Activated CD8-positive, alpha-beta T cell treated with anti-CD3 and anti-CD28 coated beads for 36 hours (primary cell): ENCODE results near the gene CORT. TPM values are rescaled to one million over a fixed set of nuclear protein-coding genes. Genes with fewer than 3 reads are reported as not detected.

Experiments
- ATAC-seq: fragments of 200-7000 bp; cut with Tn5 transposase; one replicate; pipeline ENCODE4 v1.10.0; 2021; ENCODE audit warnings: mild to moderate bottlenecking, moderate library complexity
- CTCF ChIA-PET: fragments of 350-600 bp; sonication (Branson Sonifier 250); formaldehyde crosslinking; loops from one replicate; lab custom pipeline; 2021; ENCODE audit warnings: antibody characterized with exemption; lab: Charles Lee
- POLR2A ChIA-PET: fragments of 350-600 bp; sonication (Branson Sonifier 250); formaldehyde crosslinking; loops from one replicate; lab custom pipeline; 2021; ENCODE audit warnings: antibody characterized with exemption; lab: Charles Lee
- DNase-seq: peaks from one replicate; pipeline ENCODE4 v3.0.0-alpha.2; 2020
- H3K27ac Mint-ChIP-seq: one replicate; pipeline ENCODE4 v1.8.0; 2021; ENCODE audit warnings: mild to moderate bottlenecking, mixed read lengths
- H3K27me3 Mint-ChIP-seq: one replicate; pipeline ENCODE4 v1.8.0; 2021; ENCODE audit warnings: mixed read lengths
- H3K36me3 Mint-ChIP-seq: one replicate; pipeline ENCODE4 v1.8.0; 2021; ENCODE audit warnings: low read depth, mixed read lengths
- H3K4me1 Mint-ChIP-seq: one replicate; pipeline ENCODE4 v1.8.0; 2021; ENCODE audit warnings: low read depth, mixed read lengths
- H3K4me3 Mint-ChIP-seq: one replicate; pipeline ENCODE4 v1.8.0; 2021; ENCODE audit warnings: mild to moderate bottlenecking, moderate library complexity, mixed read lengths
- H3K9me3 Mint-ChIP-seq: one replicate; pipeline ENCODE4 v1.8.0; 2021; ENCODE audit warnings: mixed read lengths
- intact Hi-C: fragments of 100-400 bp; cut with micrococcal nuclease; formaldehyde crosslinking; loops from one replicate; pipeline ENCODE4 v1.10.0; 2022
- total RNA-seq, 2 experiments: library from RNA; stranded (reverse); gene quantifications; one replicate each; pipeline ENCODE4 v1.2.3, GENCODE V29; 2021
- TF ChIP-seq, protein P1 (sequence below): fragments of 200-600 bp; IDR thresholded peaks from one replicate; pipeline ENCODE4 v1.8.0; 2022; ENCODE audit warnings: antibody characterized with exemption, mild to moderate bottlenecking

The CORT gene
- total RNA-seq, 2 experiments from 2014 or later, result 0.34 TPM; not detected in 1

GRCh38 chr1:10444248-10444647 is 5.6 kb upstream of the CORT start:
- TF ChIP-seq, protein P1, sequence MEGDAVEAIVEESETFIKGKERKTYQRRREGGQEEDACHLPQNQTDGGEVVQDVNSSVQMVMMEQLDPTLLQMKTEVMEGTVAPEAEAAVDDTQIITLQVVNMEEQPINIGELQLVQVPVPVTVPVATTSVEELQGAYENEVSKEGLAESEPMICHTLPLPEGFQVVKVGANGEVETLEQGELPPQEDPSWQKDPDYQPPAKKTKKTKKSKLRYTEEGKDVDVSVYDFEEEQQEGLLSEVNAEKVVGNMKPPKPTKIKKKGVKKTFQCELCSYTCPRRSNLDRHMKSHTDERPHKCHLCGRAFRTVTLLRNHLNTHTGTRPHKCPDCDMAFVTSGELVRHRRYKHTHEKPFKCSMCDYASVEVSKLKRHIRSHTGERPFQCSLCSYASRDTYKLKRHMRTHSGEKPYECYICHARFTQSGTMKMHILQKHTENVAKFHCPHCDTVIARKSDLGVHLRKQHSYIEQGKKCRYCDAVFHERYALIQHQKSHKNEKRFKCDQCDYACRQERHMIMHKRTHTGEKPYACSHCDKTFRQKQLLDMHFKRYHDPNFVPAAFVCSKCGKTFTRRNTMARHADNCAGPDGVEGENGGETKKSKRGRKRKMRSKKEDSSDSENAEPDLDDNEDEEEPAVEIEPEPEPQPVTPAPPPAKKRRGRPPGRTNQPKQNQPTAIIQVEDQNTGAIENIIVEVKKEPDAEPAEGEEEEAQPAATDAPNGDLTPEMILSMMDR, result no peak
- ChIA-PET POLR2A (no interaction called here), CTCF (no interaction called here)
- Mint-ChIP-seq H3K4me1 (no peaks in the 10 kb centered on the region), H3K4me3 (no peak overlapping the region), H3K27me3 (no peaks in the 10 kb centered on the region), H3K36me3 (peaks cover 2% of the 10 kb centered on the region), H3K9me3 (no peaks in the 10 kb centered on the region), H3K27ac (no peak overlapping the region)
- ATAC-seq (no peak), DNase-seq (no peak)
- intact Hi-C loops, result no loop called here

DNA sequence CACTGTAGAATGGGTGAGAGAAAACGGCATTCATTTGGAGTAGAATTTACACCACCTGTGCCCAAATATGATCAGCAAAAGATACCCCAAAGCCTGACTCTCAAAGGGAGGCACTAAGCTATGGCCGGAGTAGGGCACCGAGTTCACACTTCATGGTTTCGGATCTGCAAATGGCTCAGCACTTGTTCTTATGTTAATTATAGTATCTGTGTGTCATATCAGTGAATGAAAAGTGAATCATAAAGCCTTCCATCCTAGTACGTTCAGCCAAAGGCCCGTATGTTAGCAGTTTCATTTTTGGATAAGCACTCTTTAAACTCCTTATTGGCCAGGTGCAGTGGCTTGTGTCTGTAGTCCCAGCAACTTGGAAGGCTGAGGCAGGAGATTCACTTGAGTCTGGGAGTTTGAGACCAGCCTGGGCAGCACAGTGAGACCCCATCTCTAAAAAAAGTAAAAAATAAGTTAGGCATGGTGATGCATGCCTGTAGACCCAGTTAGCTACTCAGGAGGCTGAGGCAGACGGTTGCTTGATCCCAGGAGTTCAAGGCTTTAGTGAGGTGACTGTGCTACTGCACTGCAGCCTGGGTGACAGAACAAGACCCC is 4.9 kb upstream of the CORT start:
- no peak for DNase-seq
- TF ChIP-seq, protein P1, result no peak
- POLR2A ChIA-PET, result no interaction called here
- Mint-ChIP-seq H3K9me3 (no peaks in the 10 kb centered on the region), H3K27ac (no peak overlapping the region), H3K4me3 (no peak overlapping the region), H3K27me3 (no peaks in the 10 kb centered on the region), H3K36me3 (peaks cover 2% of the 10 kb centered on the region), H3K4me1 (no peaks in the 10 kb centered on the region)
- ATAC-seq, result peak; percentile 34
- CTCF ChIA-PET, result no interaction called here
- intact Hi-C loops, result no loop called here

DNA sequence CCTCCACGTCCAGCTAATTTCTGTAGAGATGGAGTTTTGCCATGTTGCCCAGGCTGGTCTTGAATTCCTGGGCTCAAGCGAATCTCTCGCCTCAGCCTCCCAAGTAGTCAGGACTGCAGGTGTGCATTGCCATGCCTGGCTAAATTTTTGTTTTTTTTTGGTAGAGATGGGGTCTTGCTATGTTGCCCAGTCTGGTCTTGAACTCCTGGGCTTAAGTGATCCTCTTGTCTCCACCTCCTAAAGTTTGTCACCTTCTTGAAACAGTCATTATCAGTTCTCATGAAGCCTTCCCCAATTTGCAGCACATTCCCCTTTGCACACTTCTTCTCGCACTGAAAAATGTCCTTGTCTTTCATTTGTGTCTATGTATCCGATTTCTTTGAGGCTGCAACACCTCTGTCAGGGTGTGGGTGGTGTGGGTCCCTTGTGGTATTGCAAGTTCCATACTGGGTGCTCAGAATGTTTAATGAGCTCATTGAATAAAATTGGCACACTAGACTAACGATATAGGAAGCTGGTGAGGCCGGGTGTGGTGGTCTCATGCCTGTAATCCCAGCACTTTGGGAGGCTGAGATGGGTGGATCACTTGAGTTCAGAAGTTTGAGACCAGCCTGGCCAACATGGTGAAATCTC is 2.9 kb upstream of the CORT start:
- Mint-ChIP-seq H3K27me3 (no peaks in the 10 kb centered on the region), H3K36me3 (peaks cover 2% of the 10 kb centered on the region), H3K9me3 (no peaks in the 10 kb centered on the region), H3K4me1 (no peaks in the 10 kb centered on the region), H3K27ac (no peak overlapping the region), H3K4me3 (no peak overlapping the region)
- ATAC-seq (no peak), DNase-seq (no peak)
- TF ChIP-seq, protein P1, result no peak
- POLR2A ChIA-PET, result interaction anchor here (1.7 kb wide), 1 partner anchor 13 kb away, joined by 5 read pairs; no protein-coding TSS in a partner anchor
- CTCF ChIA-PET, result interaction anchor here (0.6 to 1.6 kb wide), 2 partner anchors 48 to 702 kb away, joined by 3 read pairs; no protein-coding TSS in a partner anchor
- intact Hi-C loops, result no loop called here

DNA sequence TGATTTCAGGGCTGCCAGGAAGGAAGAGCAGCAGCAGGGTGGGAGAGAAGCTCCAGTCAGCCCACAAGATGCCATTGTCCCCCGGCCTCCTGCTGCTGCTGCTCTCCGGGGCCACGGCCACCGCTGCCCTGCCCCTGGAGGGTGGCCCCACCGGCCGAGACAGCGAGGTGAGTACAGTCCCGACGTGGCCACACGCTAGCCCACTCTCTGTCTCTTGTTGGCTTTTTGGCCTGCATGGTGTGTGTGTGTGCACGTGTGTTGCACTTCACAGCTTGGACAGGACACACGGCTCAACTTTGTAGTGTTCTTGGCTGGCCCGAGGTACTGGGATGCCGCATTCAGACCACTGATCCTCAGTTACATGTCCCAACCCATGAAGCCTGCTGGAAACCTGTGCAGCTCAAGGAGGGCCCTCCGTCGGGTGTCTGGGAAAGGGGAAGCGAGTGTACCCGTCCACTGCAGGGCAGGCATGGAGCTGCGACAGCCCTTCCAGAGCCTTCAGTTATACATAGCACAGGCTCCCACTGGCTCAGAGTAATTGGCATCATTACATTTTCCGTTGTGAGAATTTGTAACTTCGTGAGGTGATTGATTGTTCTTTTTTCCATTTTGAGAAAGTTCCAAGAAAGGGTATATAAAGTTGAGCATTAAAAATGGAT is 454 bp downstream of the CORT start:
- Mint-ChIP-seq H3K4me1 (no peaks in the 10 kb centered on the region), H3K9me3 (no peaks in the 10 kb centered on the region), H3K27ac (no peak overlapping the region), H3K4me3 (no peak overlapping the region), H3K36me3 (peaks cover 2% of the 10 kb centered on the region), H3K27me3 (no peaks in the 10 kb centered on the region)
- intact Hi-C loops, result no loop called here
- CTCF ChIA-PET, result interaction anchor here (1.1 kb wide), 1 partner anchor 45 kb away, joined by 6 read pairs; no protein-coding TSS in a partner anchor
- POLR2A ChIA-PET, result interaction anchor here (0.7 to 1.8 kb wide), 2 partner anchors 12 to 564 kb away, joined by 3 to 7 read pairs; no protein-coding TSS in a partner anchor
- DNase-seq (no peak), ATAC-seq (no peak)
- TF ChIP-seq, protein P1, result no peak

- POLR2A ChIA-PET, result interaction anchor here (1.8 kb wide), 1 partner anchor 11 kb away, joined by 7 read pairs; no protein-coding TSS in a partner anchor
- no peak for DNase-seq
- Mint-ChIP-seq H3K4me1 (no peaks in the 10 kb centered on the region), H3K9me3 (no peaks in the 10 kb centered on the region), H3K36me3 (peaks cover 2% of the 10 kb centered on the region), H3K4me3 (no peak overlapping the region), H3K27me3 (no peaks in the 10 kb centered on the region), H3K27ac (no peak overlapping the region)
- TF ChIP-seq, protein P1, result no peak
- ATAC-seq, result no peak
- intact Hi-C loops, result no loop called here
- CTCF ChIA-PET, result no interaction called here
Measured at GRCh38 chr1:10450836-10451235, 1.0 kb downstream of the CORT start.
